T-cell (primary cell): Measurements from ENCODE around the gene PEAK1. TPM values are rescaled to one million over a fixed set of nuclear protein-coding genes. Genes with fewer than 3 reads are reported as not detected.

Experiments
- ATAC-seq, 4 experiments: fragments of 200-7000 bp in 3 of 4; fragments of 150-1000 bp in 1 of 4; cut with Tn5 transposase; replicated peaks in 1 of 4; 1 replicate in 3 of 4; 2 replicates in 1 of 4; pipeline ENCODE4 v1.10.0; 2021; ENCODE audit warnings: moderate library complexity in 3 of 4, mild to moderate bottlenecking in 2 of 4, moderate number of reproducible peaks in 1 of 4
- CTCF ChIA-PET, 2 donors: fragments of 300-600 bp; sonication (Branson Sonifier 250); formaldehyde crosslinking; loops; one replicate each; lab custom pipeline; 2022; ENCODE audit warnings: antibody characterized with exemption in 2 of 2; lab: Charles Lee
- POLR2A ChIA-PET, 2 donors: fragments of 300-600 bp; sonication (Branson Sonifier 250); formaldehyde crosslinking; loops; one replicate each; lab custom pipeline; 2022; ENCODE audit warnings: antibody characterized with exemption in 2 of 2; lab: Charles Lee
- DNase-seq, 35 experiments: peaks; one replicate each; pipeline versions ENCODE4 v3.0.0 to v3.0.0-alpha.2; 2013 to 2023
- H3K27ac ChIP-seq: one replicate; pipeline ENCODE4 v1.5.1; 2013; ENCODE audit warnings: low read length
- H3K27me3 ChIP-seq, 2 experiments: replicated peaks in 1 of 2; 1 replicate in 1 of 2; 2 replicates in 1 of 2; pipeline versions ENCODE4 v1.6.1 to v1.7.0; 2013; ENCODE audit warnings: low read length in 1 of 2, mixed read lengths in 1 of 2; ENCODE audit not compliant: control insufficient read depth in 2 of 2, insufficient read depth in 2 of 2; ENCODE audit errors: extremely low read depth in 1 of 2
- H3K36me3 ChIP-seq, 2 donors: 1 replicate in 1 of 2; 2 replicates in 1 of 2; pipeline versions ENCODE4 v1.6.1 to v1.7.0; 2013; ENCODE audit warnings: low read length in 1 of 2; ENCODE audit not compliant: control insufficient read depth in 2 of 2, insufficient read depth in 1 of 2; ENCODE audit errors: extremely low read depth in 1 of 2
- H3K4me1 ChIP-seq, 2 experiments: 1 replicate in 1 of 2; 2 replicates in 1 of 2; pipeline versions ENCODE4 v1.6.1 to v1.7.0; 2013; ENCODE audit warnings: low read length in 2 of 2, mixed read lengths in 1 of 2; ENCODE audit not compliant: insufficient read depth in 2 of 2, control insufficient read depth in 1 of 2; ENCODE audit errors: extremely low read depth in 1 of 2
- H3K4me3 ChIP-seq, 2 donors: 1 replicate in 1 of 2; 2 replicates in 1 of 2; pipeline versions ENCODE4 v1.5.1 to v1.7.0; 2013; ENCODE audit warnings: mild to moderate bottlenecking in 2 of 2, low read length in 1 of 2, moderate library complexity in 1 of 2; ENCODE audit not compliant: control insufficient read depth in 1 of 2; ENCODE audit errors: extremely low read depth in 1 of 2
- H3K9me3 ChIP-seq: 2 replicates; pipeline ENCODE4 v1.7.0; 2013
- H3K27ac Mint-ChIP-seq, 2 donors: one replicate each; pipeline ENCODE4 v1.8.0; 2020 to 2021; ENCODE audit warnings: mild to moderate bottlenecking in 2 of 2, mixed read lengths in 2 of 2
- H3K27me3 Mint-ChIP-seq, 2 donors: one replicate each; pipeline ENCODE4 v1.8.0; 2021 to 2022; ENCODE audit warnings: mixed read lengths in 2 of 2
- H3K36me3 Mint-ChIP-seq: one replicate; pipeline ENCODE4 v1.8.0; 2021; ENCODE audit warnings: mixed read lengths
- H3K4me1 Mint-ChIP-seq, 3 donors: one replicate each; pipeline ENCODE4 v1.8.0; 2020 to 2022; ENCODE audit warnings: mixed read lengths in 3 of 3, mild to moderate bottlenecking in 1 of 3
- H3K4me3 Mint-ChIP-seq, 3 donors: one replicate each; pipeline ENCODE4 v1.8.0; 2020 to 2022; ENCODE audit warnings: mild to moderate bottlenecking in 3 of 3, mixed read lengths in 3 of 3, moderate library complexity in 3 of 3
- H3K9me3 Mint-ChIP-seq, 3 donors: one replicate each; pipeline ENCODE4 v1.8.0; 2020 to 2022; ENCODE audit warnings: mixed read lengths in 3 of 3
- WGBS: methylation state at CpG from one replicate; pipeline ENCODE4 v1.1.5; 2013; ENCODE audit warnings: missing lambda C conversion rate; ENCODE audit not compliant: insufficient coverage; 5-methylcytosine and 5-hydroxymethylcytosine counted together
- total RNA-seq, 35 experiments: library from RNA in 6 of 35; stranded (reverse) in 6 of 35; fragments of 120-200 nt in 1 of 35; gene quantifications; one replicate each; pipeline versions ENCODE4 v1.2.1 to v1.2.4 and lab custom pipeline; 2013 to 2026

The PEAK1 gene
- total RNA-seq, 5 donors from 2014 or later (not counting 1 experiment from before 2014, with no cell fraction given), result 9.4 to 17.7 (median 10.9) TPM

DNA sequence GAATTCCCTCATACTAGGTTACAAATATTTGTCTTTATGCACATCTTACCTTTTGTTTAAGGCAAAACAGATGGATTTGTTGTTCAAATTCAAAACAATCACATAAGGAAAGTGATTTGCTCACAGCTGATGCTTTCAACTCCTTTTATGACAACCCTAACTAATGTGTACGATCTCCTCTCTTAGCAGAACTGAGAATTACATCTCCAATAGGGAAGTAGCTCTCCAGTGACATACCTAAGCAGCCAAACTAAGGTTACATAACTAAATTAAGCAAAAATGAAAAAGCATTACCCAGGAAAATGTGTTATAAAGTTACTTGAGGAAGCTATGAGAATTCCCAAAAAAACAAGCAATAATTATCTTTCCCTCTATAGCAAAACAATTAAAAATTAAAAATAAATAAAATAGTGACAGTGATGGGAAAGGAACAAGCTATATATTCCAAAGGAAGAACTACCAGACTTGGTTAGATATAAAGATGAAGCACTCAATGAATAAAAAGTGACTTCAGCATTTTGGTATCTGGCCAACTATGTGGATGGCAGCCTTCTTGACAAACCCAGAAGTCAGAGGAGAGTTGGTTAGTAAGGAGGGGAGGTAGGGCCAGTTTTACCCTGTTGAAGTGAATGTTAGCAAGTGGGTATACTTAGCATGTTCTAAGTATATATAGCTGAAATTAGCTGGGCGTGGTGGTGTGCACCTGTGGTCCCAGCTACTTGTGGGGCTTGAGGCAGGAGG is 32.4 kb downstream of the PEAK1 start:
- DNase-seq, result no peak
- H3K4me3 Mint-ChIP-seq, result no peak overlapping the region
- H3K9me3 Mint-ChIP-seq, result no peaks in the 10 kb centered on the region
- Histone ChIP-seq H3K36me3 (no peaks in the 10 kb centered on the region), H3K27ac (no peak overlapping the region), H3K4me1 (peaks cover 0 to 3% of the 10 kb centered on the region in 2 experiments), H3K4me3 (no peak overlapping the region), H3K27me3 (no peaks in the 10 kb centered on the region), H3K9me3 (no peaks in the 10 kb centered on the region)
- no peak for ATAC-seq
- H3K4me1 Mint-ChIP-seq, result peaks cover 7 to 10% (median 7%) of the 10 kb centered on the region in 3 donors
- H3K36me3 Mint-ChIP-seq, result peaks cover under 1% of the 10 kb centered on the region
- H3K27ac Mint-ChIP-seq, result no peak overlapping the region
- CTCF ChIA-PET, result no interaction called here
- POLR2A ChIA-PET, result no interaction called here
- no peaks in the 10 kb centered on the region for H3K27me3 Mint-ChIP-seq
- WGBS, result 100% methylated on average over 1 of the region's 2 CpGs

DNA sequence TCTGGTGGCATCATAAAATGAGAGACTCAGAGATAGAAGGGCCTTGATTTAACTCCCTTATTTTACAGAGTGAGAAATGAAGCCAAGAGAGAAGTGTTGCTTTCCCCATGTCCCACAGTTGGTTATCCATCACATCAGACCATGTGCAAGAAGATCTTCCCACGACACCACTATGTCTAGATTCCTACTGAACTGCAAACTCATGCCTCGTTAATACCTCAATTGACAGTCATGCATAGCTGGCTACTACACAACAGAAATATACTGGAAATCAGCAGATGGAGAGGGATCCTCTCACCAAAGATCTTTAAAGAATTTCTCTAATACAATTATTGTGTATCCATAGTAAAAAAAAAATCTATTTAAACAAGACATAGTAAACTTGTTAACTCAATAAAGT is 33.3 kb downstream of the PEAK1 start:
- no peak overlapping the region for H3K4me3 Mint-ChIP-seq
- WGBS, result no CpG with 5 or more reads among the region's 2 CpGs
- no peaks in the 10 kb centered on the region for H3K9me3 ChIP-seq
- H3K4me3 ChIP-seq, result no peak overlapping the region
- CTCF ChIA-PET, result no interaction called here
- H3K27ac Mint-ChIP-seq, result no peak overlapping the region
- no peaks in the 10 kb centered on the region for H3K36me3 Mint-ChIP-seq
- POLR2A ChIA-PET, result no interaction called here
- no peaks in the 10 kb centered on the region for H3K27me3 Mint-ChIP-seq
- DNase-seq (no peak), ATAC-seq (no peak)
- H3K4me1 Mint-ChIP-seq, result peaks cover 7 to 16% (median 7%) of the 10 kb centered on the region in 3 donors
- H3K27me3 ChIP-seq, result no peaks in the 10 kb centered on the region
- H3K36me3 ChIP-seq, result no peaks in the 10 kb centered on the region
- H3K4me1 ChIP-seq, result peaks cover 0 to 3% of the 10 kb centered on the region in 2 experiments
- no peak overlapping the region for H3K27ac ChIP-seq
- H3K9me3 Mint-ChIP-seq, result no peaks in the 10 kb centered on the region

- ChIA-PET CTCF (interaction anchor here in 1 of 2 donors (0.6 kb wide), 1 partner anchor 27 kb away, joined by 3 read pairs; no protein-coding TSS in a partner anchor), POLR2A (no interaction called here)
- Histone ChIP-seq H3K4me1 (peaks cover 0 to 3% of the 10 kb centered on the region in 2 experiments), H3K27me3 (no peaks in the 10 kb centered on the region), H3K4me3 (no peak overlapping the region), H3K27ac (no peak overlapping the region), H3K9me3 (no peaks in the 10 kb centered on the region), H3K36me3 (no peaks in the 10 kb centered on the region)
- DNase-seq (no peak), ATAC-seq (no peak)
- H3K4me3 Mint-ChIP-seq, result no peak overlapping the region
- H3K27ac Mint-ChIP-seq, result no peak overlapping the region
- no peaks in the 10 kb centered on the region for H3K9me3 Mint-ChIP-seq
- H3K36me3 Mint-ChIP-seq, result no peaks in the 10 kb centered on the region
- H3K4me1 Mint-ChIP-seq, result peaks cover 7 to 12% (median 7%) of the 10 kb centered on the region in 3 donors
- H3K27me3 Mint-ChIP-seq, result no peaks in the 10 kb centered on the region
Observed at GRCh38 chr15:77384589-77385359, 35.1 kb downstream of the PEAK1 start.

DNA sequence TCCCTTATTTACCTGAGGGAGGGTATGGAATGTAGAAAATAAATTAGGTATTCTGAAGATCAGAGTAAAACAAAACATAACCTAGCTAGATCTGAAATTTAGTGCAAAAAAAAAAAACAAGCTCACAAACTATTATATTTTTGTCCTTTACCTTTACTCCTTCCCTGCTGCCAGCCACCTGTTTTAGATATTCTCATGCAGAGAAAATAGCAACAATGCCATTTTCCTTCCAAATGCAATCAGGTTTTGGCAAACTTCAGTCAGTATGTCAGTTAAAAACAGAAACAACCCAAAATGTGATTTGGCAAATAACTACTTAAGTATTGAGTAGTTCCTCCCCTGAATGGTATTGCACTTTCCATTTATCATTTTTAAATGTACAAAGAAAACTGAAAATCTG is 35.8 kb downstream of the PEAK1 start:
- CTCF ChIA-PET, result interaction anchor here in 1 of 2 donors (0.6 kb wide), 1 partner anchor 28 kb away, joined by 3 read pairs; no protein-coding TSS in a partner anchor
- POLR2A ChIA-PET, result no interaction called here
- H3K9me3 ChIP-seq, result no peaks in the 10 kb centered on the region

GRCh38 chr15:77380033-77380432 is 39.9 kb downstream of the PEAK1 start:
- Histone ChIP-seq H3K27ac (no peak overlapping the region), H3K27me3 (no peaks in the 10 kb centered on the region), H3K9me3 (no peaks in the 10 kb centered on the region), H3K36me3 (no peaks in the 10 kb centered on the region), H3K4me1 (peaks cover 0 to 3% of the 10 kb centered on the region in 2 experiments), H3K4me3 (no peak overlapping the region)
- no peak overlapping the region for H3K27ac Mint-ChIP-seq
- POLR2A ChIA-PET, result no interaction called here
- no peak overlapping the region for H3K4me3 Mint-ChIP-seq
- H3K27me3 Mint-ChIP-seq, result no peaks in the 10 kb centered on the region
- no CpG with 5 or more reads among the region's 4 CpGs for WGBS
- CTCF ChIA-PET, result no interaction called here
- no peak for ATAC-seq
- H3K9me3 Mint-ChIP-seq, result no peaks in the 10 kb centered on the region
- no peaks in the 10 kb centered on the region for H3K36me3 Mint-ChIP-seq
- no peak for DNase-seq
- peaks cover 7 to 11% (median 7%) of the 10 kb centered on the region in 3 donors for H3K4me1 Mint-ChIP-seq

More for the DNA sequence above, 35.8 kb downstream of the PEAK1 start:
- Histone ChIP-seq H3K27me3 (no peaks in the 10 kb centered on the region), H3K27ac (no peak overlapping the region), H3K4me3 (no peak overlapping the region), H3K4me1 (peaks cover 0 to 3% of the 10 kb centered on the region in 2 experiments), H3K36me3 (no peaks in the 10 kb centered on the region)
- H3K27me3 Mint-ChIP-seq, result no peaks in the 10 kb centered on the region
- H3K27ac Mint-ChIP-seq, result no peak overlapping the region
- H3K4me1 Mint-ChIP-seq, result peaks cover 7 to 11% (median 7%) of the 10 kb centered on the region in 3 donors
- ATAC-seq, result no peak
- no peaks in the 10 kb centered on the region for H3K9me3 Mint-ChIP-seq
- H3K36me3 Mint-ChIP-seq, result no peaks in the 10 kb centered on the region
- H3K4me3 Mint-ChIP-seq, result no peak overlapping the region
- DNase-seq, result no peak

GRCh38 chr15:77376770-77377169 is 43.1 kb downstream of the PEAK1 start:
- no peak overlapping the region for H3K4me3 ChIP-seq
- no peaks in the 10 kb centered on the region for H3K4me1 ChIP-seq
- CTCF ChIA-PET, result no interaction called here
- no peaks in the 10 kb centered on the region for H3K27me3 Mint-ChIP-seq
- whole genome bisulfite sequencing, result no CpG with 5 or more reads among the region's 1 CpG
- no peak overlapping the region for H3K27ac ChIP-seq
- H3K36me3 ChIP-seq, result no peaks in the 10 kb centered on the region
- H3K27me3 ChIP-seq, result no peaks in the 10 kb centered on the region
- H3K4me3 Mint-ChIP-seq, result no peak overlapping the region
- no peak for ATAC-seq
- H3K36me3 Mint-ChIP-seq, result no peaks in the 10 kb centered on the region
- no peak for DNase-seq
- POLR2A ChIA-PET, result no interaction called here
- H3K4me1 Mint-ChIP-seq, result no peaks in the 10 kb centered on the region
- H3K9me3 Mint-ChIP-seq, result peaks cover 0 to 4% (median 0%) of the 10 kb centered on the region in 3 donors
- no peak overlapping the region for H3K27ac Mint-ChIP-seq
- H3K9me3 ChIP-seq, result no peaks in the 10 kb centered on the region
